Heart right ventricle (tissue), 16 donors: ENCODE measurements around the gene TMX3. TPM values are rescaled to one million over a fixed set of nuclear protein-coding genes. Genes with fewer than 3 reads are reported as not detected.

Experiments
- ATAC-seq, 8 donors: fragments of 200-7000 bp; cut with Tn5 transposase; one replicate each; pipeline ENCODE4 v1.9.1; 2020; ENCODE audit warnings: mild to moderate bottlenecking in 8 of 8, moderate library complexity in 8 of 8, moderate number of reproducible peaks in 1 of 8
- DNase-seq, 2 donors: peaks; one replicate each; pipeline ENCODE4 v3.0.0-alpha.2; 2020
- H3K27ac ChIP-seq, 10 donors: fragments of 200-600 bp; sonication (generic) in 2 of 10; one replicate each; pipeline versions ENCODE4 v1.5.0 to v1.8.0; 2020 to 2022; ENCODE audit warnings: mild to moderate bottlenecking in 3 of 10
- H3K27me3 ChIP-seq, 7 donors: fragments of 200-600 bp; one replicate each; pipeline ENCODE4 v1.8.0; 2021 to 2022; ENCODE audit warnings: mild to moderate bottlenecking in 2 of 7
- H3K36me3 ChIP-seq, 9 donors: fragments of 200-600 bp; sonication (generic) in 1 of 9; one replicate each; pipeline versions ENCODE4 v1.5.0 to v1.8.0; 2020 to 2022; ENCODE audit warnings: mild to moderate bottlenecking in 2 of 9
- H3K4me1 ChIP-seq, 9 donors: fragments of 200-600 bp; sonication (generic) in 1 of 9; one replicate each; pipeline versions ENCODE4 v1.5.0 to v1.8.0; 2020 to 2022; ENCODE audit warnings: mild to moderate bottlenecking in 4 of 9
- H3K4me3 ChIP-seq, 10 donors: fragments of 200-600 bp; sonication (generic) in 2 of 10; one replicate each; pipeline versions ENCODE4 v1.5.0 to v1.8.0; 2020 to 2022; ENCODE audit warnings: mild to moderate bottlenecking in 7 of 10, moderate library complexity in 2 of 10
- H3K9me3 ChIP-seq, 11 donors: fragments of 200-600 bp in 10 of 11; sonication (generic) in 2 of 11; one replicate each; pipeline versions ENCODE4 v1.5.0 to v1.8.0; 2013 to 2022; ENCODE audit warnings: mild to moderate bottlenecking in 2 of 11, control low read depth in 1 of 11, moderate library complexity in 1 of 11
- WGBS, 2 donors: extraction: QIAGEN DNeasy Blood & Tissue Kit; methylation state at CpG; one replicate each; pipeline ENCODE4 v1.1.7; 2013; ENCODE audit warnings: inconsistent platforms in 1 of 2; 5-methylcytosine and 5-hydroxymethylcytosine counted together
- intact Hi-C, 10 donors: fragments of 100-400 bp; cut with DNase I; formaldehyde crosslinking; loops; one replicate each; pipeline versions ENCODE4 v1.11.1 to v1.14.2; 2022
- polyA plus RNA-seq, 2 donors: library from polyadenylated mRNA; stranded (reverse); fragments of 200-250 nt; gene quantifications; one replicate each; pipeline ENCODE4 v1.2.3, GENCODE V29; 2013
- total RNA-seq, 10 donors: library from RNA; stranded (reverse); fragmentation: NEBNext Ultra II Directional in 3 of 10; extraction: Animal tissue kit (Norgen Biotek cat#: 25700) in 3 of 10; gene quantifications; one replicate each; pipeline versions ENCODE4 v1.2.1 to v1.2.4, GENCODE V29; 2021 to 2023
- TF ChIP-seq, protein P1 (sequence below), 9 donors: fragments of 200-600 bp; sonication (generic) in 2 of 9; IDR thresholded peaks; one replicate each; pipeline versions ENCODE4 v1.5.0 to v1.8.0; 2021 to 2022; ENCODE audit warnings: antibody characterized with exemption in 9 of 9, mild to moderate bottlenecking in 5 of 9, moderate library complexity in 1 of 9
- donor health status: Arrhythmogenic right ventricular cardiomyopathy.
- donor health status: ischemic (EF 13 %, LVEDD 7.1; RV severe dilation, severe dysfunction).
- donor health status: healthy with polysubstance abuse.
- donor health status: DM: no; HTN: yes; CAD: no.
- donor health status: DM: no; HTN: no; CAD: no.
- donor health status: ischemic (EF 25% LVEDD 6.9; RV normal size, moderate dysfunction).
- donor health status: ischemic (EF 25% LVEDD 5.7; RV mildly dilated, moderate dysfunction).
- donor health status: healthy.
- donor health status: DM: yes; HTN: yes; CAD: no.
- donor health status: Ischemic cardiomyopathy.
- donor health status: ischemic (EF 35%, LVEDD 5.7; RV mildly dilated, moderate dysfunction).
- donor health status: nonischemic (EF 11% LVEDD 7.7; RV severe dilation, severe dysfunction).
- donor health status: DM: yes; HTN: yes; CAD: no.
- donor health status: PGD.
- donor health status: ischemic (EF 29% LVEDD 5.4; RV normal size, mild dysfunction).
- donor health status: nonischemic (EF 23%, LVEDD 6.1; RV moderate dilation, normal function).

The TMX3 gene
- total and polyA plus RNA-seq, 12 donors: 13.3 to 38.8 (median 29.8) TPM

DNA sequence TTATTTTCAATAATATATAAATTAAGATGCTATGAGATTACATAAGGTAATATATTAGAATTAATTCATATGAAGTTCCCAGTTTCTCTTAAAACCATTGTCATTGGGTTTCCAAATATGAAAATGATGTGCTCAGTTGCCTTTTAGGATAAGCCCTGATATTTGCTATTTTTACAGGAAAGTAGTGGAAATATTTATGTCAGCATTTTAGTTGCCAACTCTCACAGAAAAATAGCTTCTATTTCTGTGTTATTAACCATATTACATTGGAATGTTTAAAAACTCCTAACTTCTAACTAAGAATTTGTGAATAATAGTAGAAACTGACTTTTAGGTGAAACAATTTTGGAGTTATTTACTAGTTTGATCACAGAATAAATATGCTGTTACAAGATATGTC, 74.0 kb downstream of the TMX3 start:
- TF ChIP-seq, protein P1, sequence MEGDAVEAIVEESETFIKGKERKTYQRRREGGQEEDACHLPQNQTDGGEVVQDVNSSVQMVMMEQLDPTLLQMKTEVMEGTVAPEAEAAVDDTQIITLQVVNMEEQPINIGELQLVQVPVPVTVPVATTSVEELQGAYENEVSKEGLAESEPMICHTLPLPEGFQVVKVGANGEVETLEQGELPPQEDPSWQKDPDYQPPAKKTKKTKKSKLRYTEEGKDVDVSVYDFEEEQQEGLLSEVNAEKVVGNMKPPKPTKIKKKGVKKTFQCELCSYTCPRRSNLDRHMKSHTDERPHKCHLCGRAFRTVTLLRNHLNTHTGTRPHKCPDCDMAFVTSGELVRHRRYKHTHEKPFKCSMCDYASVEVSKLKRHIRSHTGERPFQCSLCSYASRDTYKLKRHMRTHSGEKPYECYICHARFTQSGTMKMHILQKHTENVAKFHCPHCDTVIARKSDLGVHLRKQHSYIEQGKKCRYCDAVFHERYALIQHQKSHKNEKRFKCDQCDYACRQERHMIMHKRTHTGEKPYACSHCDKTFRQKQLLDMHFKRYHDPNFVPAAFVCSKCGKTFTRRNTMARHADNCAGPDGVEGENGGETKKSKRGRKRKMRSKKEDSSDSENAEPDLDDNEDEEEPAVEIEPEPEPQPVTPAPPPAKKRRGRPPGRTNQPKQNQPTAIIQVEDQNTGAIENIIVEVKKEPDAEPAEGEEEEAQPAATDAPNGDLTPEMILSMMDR (IDR thresholded peaks at IDR 0.05): no peak
- ATAC-seq (no peak), DNase-seq (no peak)
- peaks cover 0 to 20% (median 0%) of the 10 kb centered on the region in 11 donors for H3K9me3 ChIP-seq
- no peaks in the 10 kb centered on the region for H3K36me3 ChIP-seq
- no peak overlapping the region for H3K27ac ChIP-seq
- H3K4me3 ChIP-seq: no peak overlapping the region
- H3K4me1 ChIP-seq: no peaks in the 10 kb centered on the region
- H3K27me3 ChIP-seq: peaks cover 0 to 3% (median 0%) of the 10 kb centered on the region in 7 donors
- intact Hi-C loops: no loop called here

DNA sequence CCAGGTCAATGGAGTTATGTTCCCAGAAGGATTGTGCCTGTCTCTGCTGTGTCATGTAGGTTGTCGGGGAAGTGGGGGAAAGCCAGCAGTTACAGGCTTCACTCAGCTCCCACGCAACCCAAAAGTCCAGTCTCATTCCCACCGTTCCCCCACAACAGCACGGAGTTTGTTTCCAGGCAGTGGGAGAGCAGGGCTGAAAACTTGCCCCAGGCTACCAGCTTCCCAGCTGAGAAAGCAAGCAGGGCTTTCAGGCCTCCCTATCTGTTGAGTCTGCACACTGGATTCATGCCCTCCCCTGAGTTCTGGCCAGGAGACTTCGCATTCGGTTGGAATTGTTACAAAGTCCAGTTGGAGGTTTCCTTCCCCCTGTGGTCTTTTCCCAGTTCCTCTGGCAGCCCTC, 76.3 kb downstream of the TMX3 start:
- intact Hi-C loops: no loop called here

DNA sequence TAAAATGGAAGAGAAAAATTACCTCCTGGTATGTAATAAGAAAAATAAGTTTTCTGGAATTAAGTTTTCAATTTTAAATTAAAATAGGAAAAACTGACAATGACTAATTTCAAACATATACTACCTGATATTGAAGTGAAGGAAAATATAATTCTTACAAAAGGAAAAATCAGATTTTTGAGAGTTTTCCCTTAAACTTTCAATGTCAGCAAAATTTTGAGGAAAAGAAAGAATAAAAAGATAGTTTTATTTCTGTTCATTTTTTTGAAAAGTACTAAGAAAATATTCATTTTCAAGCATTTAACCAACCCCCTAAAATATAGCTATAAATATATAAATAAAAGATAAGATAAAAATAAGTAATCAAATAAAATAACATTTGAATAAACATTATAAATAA, 87.1 kb downstream of the TMX3 start:
- Histone ChIP-seq H3K27ac (no peak overlapping the region), H3K9me3 (no peaks in the 10 kb centered on the region), H3K27me3 (no peaks in the 10 kb centered on the region), H3K4me1 (no peaks in the 10 kb centered on the region), H3K4me3 (no peak overlapping the region), H3K36me3 (no peaks in the 10 kb centered on the region)
- ATAC-seq (no peak), DNase-seq (no peak)
- TF ChIP-seq, protein P1 (IDR thresholded peaks at IDR 0.05): no peak
- intact Hi-C loops: loop anchor here in 1 of 10 donors (10.0 kb wide), 1 partner anchor 1413 kb away; no protein-coding TSS in a partner anchor

More for the DNA sequence above, 76.3 kb downstream of the TMX3 start:
- no peak for DNase-seq
- Histone ChIP-seq H3K4me1 (no peaks in the 10 kb centered on the region), H3K4me3 (no peak overlapping the region), H3K27ac (no peak overlapping the region), H3K27me3 (no peaks in the 10 kb centered on the region), H3K9me3 (peaks cover 0 to 20% (median 0%) of the 10 kb centered on the region in 11 donors), H3K36me3 (no peaks in the 10 kb centered on the region)
- no peak for ATAC-seq
- TF ChIP-seq, protein P1 (IDR thresholded peaks at IDR 0.05): no peak
- WGBS, 2 donors: 80 to 82% methylated on average over 6 of the region's 6 CpGs

Other genes starting within 250 kb of the TMX3 start
- gene CCDC102B, start 83.0 kb upstream of the TMX3 start, total RNA-seq: 1 to 10 TPM; 3.1 to 7.3 (median 5.8) TPM
- 1 to 10 TPM; 2.8 to 6.5 TPM for gene CCDC102B, start 83.0 kb upstream of the TMX3 start, polyA plus RNA-seq